Measurements from ENCODE around the gene MME. TPM values are rescaled to one million over a fixed set of nuclear protein-coding genes. Genes with fewer than 3 reads are reported as not detected.

MME gene
- total and polyA plus RNA-seq, 2 of the 8 experiments (the other 6 are each of a cell fraction or from before 2014, with no cell fraction given) = 5.0 to 39.6 TPM

GRCh38 chr3:155229086-155229485 lies 149.0 kb downstream of the MME start:
- FAIRE-seq = no peak
- Histone ChIP-seq H2BK120ac (replicated peaks; ENCODE audit: low read depth, low read length) (no peak overlapping the region), H3K23ac (ENCODE audit: insufficient read length) (no peak overlapping the region)
- TF ChIP-seq JUND (IDR thresholded peaks at IDR 0.05; ENCODE audit: low read length) (no peak), CBX8 (IDR thresholded peaks at IDR 0.05; ENCODE audit: borderline replicate concordance, low read depth, low read length) (no peak), SP2 (IDR thresholded peaks at IDR 0.05; ENCODE audit: low read length) (no peak), GABPA (IDR thresholded peaks at IDR 0.05; ENCODE audit: borderline replicate concordance, insufficient read depth, low read length) (no peak), BCL11A (IDR thresholded peaks at IDR 0.05; ENCODE audit: low read depth in 2 of 2, low read length in 2 of 2) (no peak), RFX5 (IDR thresholded peaks at IDR 0.05; ENCODE audit: borderline replicate concordance, low read depth, low read length) (no peak), POU5F1 (IDR thresholded peaks at IDR 0.05; ENCODE audit: low read depth, low read length) (no peak), KDM4A (IDR thresholded peaks at IDR 0.05; ENCODE audit: low read depth, low read length, severe bottlenecking) (no peak), ATF3 (IDR thresholded peaks at IDR 0.05; ENCODE audit: insufficient read depth, low read depth, low read length) (no peak), TCF12 (IDR thresholded peaks at IDR 0.05; ENCODE audit: low read depth, low read length) (no peak), SIX5 (IDR thresholded peaks at IDR 0.05; ENCODE audit: low read depth, low read length) (no peak), HDAC2 (IDR thresholded peaks at IDR 0.05; ENCODE audit: borderline replicate concordance in 1 of 2, low read depth in 2 of 2, low read length in 2 of 2) (no peak), RAD21 (IDR thresholded peaks at IDR 0.05 in 1 of 2, conservative IDR thresholded peaks at IDR 0.05 in 1 of 2; ENCODE audit: low read depth in 2 of 2, low read length in 2 of 2) (no peak)

More at GRCh38 chr3:155229086-155229485, 149.0 kb downstream of the MME start:
- H3K9ac ChIP-seq (replicated peaks in 1 of 4; ENCODE audit: extremely low read depth in 1 of 4, low read depth in 3 of 4, low read length in 3 of 4) = no peak overlapping the region
- no peaks in the 10 kb centered on the region for H3K9me3 ChIP-seq (ENCODE audit: insufficient read depth in 2 of 2, low read depth in 1 of 2, low read length in 1 of 2)
- POLR2A ChIA-PET (ENCODE audit: partially characterized antibody) = no interaction called here
- H2AK5ac ChIP-seq (ENCODE audit: low read depth, low read length) = no peak overlapping the region
- H3K27me3 ChIP-seq (replicated peaks in 1 of 4; ENCODE audit: control insufficient read depth in 3 of 4, extremely low read depth in 1 of 4, insufficient read depth in 3 of 4, low read length in 3 of 4) = no peaks in the 10 kb centered on the region
- H2AFZ ChIP-seq (ENCODE audit: low read length) = no peak overlapping the region
- H3K4me1 ChIP-seq (replicated peaks in 1 of 4; ENCODE audit: control insufficient read depth in 3 of 4, insufficient read depth in 4 of 4, low read length in 3 of 4) = no peaks in the 10 kb centered on the region
- no peak overlapping the region for H3K18ac ChIP-seq (ENCODE audit: extremely low read depth, low read length)
- no peak overlapping the region for H2BK12ac ChIP-seq (ENCODE audit: low read depth, low read length)
- H2BK20ac ChIP-seq (ENCODE audit: low read length) = no peak overlapping the region
- H3K14ac ChIP-seq (ENCODE audit: insufficient read length) = no peak overlapping the region
- H4K5ac ChIP-seq (ENCODE audit: insufficient read length, low read depth, low read length) = no peak overlapping the region
- no peaks in the 10 kb centered on the region for H4K20me1 ChIP-seq (replicated peaks in 1 of 2; ENCODE audit: control insufficient read depth in 1 of 2, insufficient read depth in 2 of 2, low read length in 2 of 2)
- 95% methylated on average over 1 of the region's 1 CpG; no CpG with 5 or more reads in 1 of the 2 experiments for WGBS, 2 experiments (ENCODE audit: extremely low coverage in 1 of 2, insufficient coverage in 1 of 2, insufficient read length in 1 of 2, insufficient replicate concordance in 2 of 2, low coverage in 1 of 2, low lambda C conversion rate in 2 of 2, missing lambda C conversion rate in 1 of 2)
- H3K36me3 ChIP-seq (ENCODE audit: control insufficient read depth in 2 of 4, insufficient read depth in 4 of 4, low read length in 3 of 4) = no peaks in the 10 kb centered on the region
- CTCF ChIA-PET (ENCODE audit: partially characterized antibody) = no interaction called here
- no peaks in the 10 kb centered on the region for H3K79me2 ChIP-seq (ENCODE audit: control insufficient read depth in 1 of 2, insufficient read depth in 2 of 2, low read length in 2 of 2)
- no peak overlapping the region for H3K56ac ChIP-seq (replicated peaks; ENCODE audit: insufficient read length, low read depth, low read length)
- no peaks in the 10 kb centered on the region for H3K79me1 ChIP-seq (ENCODE audit: low read depth, low read length)
- no peak overlapping the region for H3K27ac ChIP-seq (ENCODE audit: low read depth, low read length)
- no peak overlapping the region for H3K4me2 ChIP-seq (ENCODE audit: insufficient read depth in 1 of 2, low read depth in 2 of 2, low read length in 2 of 2)
- no peak overlapping the region for H3K4me3 ChIP-seq (ENCODE audit: extremely low read depth in 1 of 4, insufficient read depth in 2 of 4, low read depth in 3 of 4, low read length in 4 of 4)
- H2BK15ac ChIP-seq (ENCODE audit: low read length) = no peak overlapping the region
- DNase-seq (ENCODE audit: low read depth in 1 of 2, low spot score in 2 of 2) = no peak
- H4K91ac ChIP-seq (replicated peaks; ENCODE audit: insufficient read length, low read length) = no peak overlapping the region
- H3K23me2 ChIP-seq (ENCODE audit: low read depth, low read length) = no peaks in the 10 kb centered on the region
- H3K4ac ChIP-seq (replicated peaks; ENCODE audit: insufficient read length, low read depth, low read length) = no peak overlapping the region
- no peak overlapping the region for H4K8ac ChIP-seq (ENCODE audit: extremely low read depth, insufficient read depth, low read length)
- H2BK5ac ChIP-seq (ENCODE audit: low read depth, low read length) = no peak overlapping the region

Measured in H1 (cell line).